ENCODE measurements around the gene CCDC134.

The CCDC134 gene

DNA sequence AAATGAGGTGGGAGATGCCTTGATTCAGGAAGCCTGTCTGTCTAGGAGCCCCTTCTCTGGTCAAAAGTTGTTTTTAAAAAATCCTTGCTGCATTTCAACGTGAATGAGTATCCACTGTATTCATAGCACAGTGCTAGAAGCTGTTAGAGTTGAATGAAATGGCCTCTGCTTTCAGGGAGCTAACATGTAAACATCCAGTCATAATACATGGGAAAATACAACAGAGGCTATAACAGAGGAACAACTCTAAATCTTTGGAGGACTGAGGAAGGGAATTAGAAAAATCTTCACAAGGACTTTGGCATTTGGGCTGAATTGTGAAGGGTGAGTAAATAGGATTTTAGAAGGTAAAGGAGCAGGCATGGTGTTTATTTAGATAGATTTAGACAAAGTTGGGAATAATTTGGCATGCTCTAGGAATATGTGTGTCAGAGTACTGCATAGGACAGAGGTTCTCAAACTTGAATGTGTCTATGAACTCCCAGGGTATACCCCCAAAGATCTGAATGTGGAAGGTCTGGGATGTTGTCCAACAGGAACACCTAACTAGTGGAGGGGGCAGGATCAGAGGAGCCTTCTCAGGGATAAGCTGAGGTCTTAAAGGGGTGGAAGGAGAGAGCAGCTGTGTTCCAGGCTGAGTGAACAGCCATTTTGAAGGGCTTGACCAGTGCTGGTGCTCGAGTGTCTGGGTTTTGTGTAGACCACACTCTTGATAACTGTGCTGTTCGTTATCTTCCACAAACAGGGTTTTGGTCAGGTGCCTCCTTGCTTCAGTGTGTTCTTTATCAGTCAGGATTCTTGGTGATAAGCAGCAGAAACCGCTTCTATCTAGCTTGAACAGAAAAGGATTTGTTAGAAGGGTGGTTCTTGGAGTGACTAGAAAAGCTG lies 45.1 kb downstream of the CCDC134 start:
- Histone ChIP-seq H3K4me1 (peaks cover 3% of the 10 kb centered on the region), H3K36me3 (ENCODE audit: control insufficient read depth, insufficient read depth, low read length) (no peaks in the 10 kb centered on the region), H2AFZ (no peak overlapping the region), H3K9me3 (ENCODE audit: control insufficient read depth, low read length) (no peaks in the 10 kb centered on the region), H3K27ac (no peak overlapping the region), H3K79me2 (peaks cover 5% of the 10 kb centered on the region), H3K27me3 (ENCODE audit: control insufficient read depth, insufficient read depth, low read length) (no peaks in the 10 kb centered on the region), H3K4me2 (ENCODE audit: low read length) (no peak overlapping the region), H3K9ac (no peak overlapping the region), H3K4me3 (ENCODE audit: low read depth, low read length) (no peak overlapping the region)
- TF ChIP-seq, protein P1, sequence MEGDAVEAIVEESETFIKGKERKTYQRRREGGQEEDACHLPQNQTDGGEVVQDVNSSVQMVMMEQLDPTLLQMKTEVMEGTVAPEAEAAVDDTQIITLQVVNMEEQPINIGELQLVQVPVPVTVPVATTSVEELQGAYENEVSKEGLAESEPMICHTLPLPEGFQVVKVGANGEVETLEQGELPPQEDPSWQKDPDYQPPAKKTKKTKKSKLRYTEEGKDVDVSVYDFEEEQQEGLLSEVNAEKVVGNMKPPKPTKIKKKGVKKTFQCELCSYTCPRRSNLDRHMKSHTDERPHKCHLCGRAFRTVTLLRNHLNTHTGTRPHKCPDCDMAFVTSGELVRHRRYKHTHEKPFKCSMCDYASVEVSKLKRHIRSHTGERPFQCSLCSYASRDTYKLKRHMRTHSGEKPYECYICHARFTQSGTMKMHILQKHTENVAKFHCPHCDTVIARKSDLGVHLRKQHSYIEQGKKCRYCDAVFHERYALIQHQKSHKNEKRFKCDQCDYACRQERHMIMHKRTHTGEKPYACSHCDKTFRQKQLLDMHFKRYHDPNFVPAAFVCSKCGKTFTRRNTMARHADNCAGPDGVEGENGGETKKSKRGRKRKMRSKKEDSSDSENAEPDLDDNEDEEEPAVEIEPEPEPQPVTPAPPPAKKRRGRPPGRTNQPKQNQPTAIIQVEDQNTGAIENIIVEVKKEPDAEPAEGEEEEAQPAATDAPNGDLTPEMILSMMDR (IDR thresholded peaks at IDR 0.05) = no peak

GRCh38 chr22:41846268-41846987 lies 45.9 kb downstream of the CCDC134 start:
- no peaks in the 10 kb centered on the region for H3K27me3 ChIP-seq (ENCODE audit: control insufficient read depth, insufficient read depth, low read length)
- no peak overlapping the region for H2AFZ ChIP-seq
- H3K9me3 ChIP-seq (ENCODE audit: control insufficient read depth, low read length) = no peaks in the 10 kb centered on the region
- H3K4me3 ChIP-seq (ENCODE audit: low read depth, low read length) = no peak overlapping the region
- H3K4me2 ChIP-seq (ENCODE audit: low read length) = no peak overlapping the region
- peaks cover 3% of the 10 kb centered on the region for H3K4me1 ChIP-seq
- H3K9ac ChIP-seq = no peak overlapping the region
- TF ChIP-seq, protein P1 (IDR thresholded peaks at IDR 0.05) = no peak
- no peak overlapping the region for H3K27ac ChIP-seq
- H3K79me2 ChIP-seq = peaks cover 5% of the 10 kb centered on the region
- no peaks in the 10 kb centered on the region for H3K36me3 ChIP-seq (ENCODE audit: control insufficient read depth, insufficient read depth, low read length)

GRCh38 chr22:41847300-41847699 lies 46.8 kb downstream of the CCDC134 start:
- Histone ChIP-seq H3K9me3 (ENCODE audit: control insufficient read depth, low read length) (no peaks in the 10 kb centered on the region), H3K4me3 (ENCODE audit: low read depth, low read length) (no peak overlapping the region), H3K36me3 (ENCODE audit: control insufficient read depth, insufficient read depth, low read length) (no peaks in the 10 kb centered on the region), H3K27ac (no peak overlapping the region), H3K79me2 (peaks cover 5% of the 10 kb centered on the region), H3K4me1 (peaks cover 3% of the 10 kb centered on the region), H3K9ac (no peak overlapping the region), H3K27me3 (ENCODE audit: control insufficient read depth, insufficient read depth, low read length) (no peaks in the 10 kb centered on the region), H3K4me2 (ENCODE audit: low read length) (no peak overlapping the region), H2AFZ (no peak overlapping the region)
- TF ChIP-seq, protein P1 (IDR thresholded peaks at IDR 0.05) = no peak

GRCh38 chr22:41848468-41848867 lies 48.0 kb downstream of the CCDC134 start:
- H3K36me3 ChIP-seq (ENCODE audit: control insufficient read depth, insufficient read depth, low read length) = no peaks in the 10 kb centered on the region
- no peaks in the 10 kb centered on the region for H3K27me3 ChIP-seq (ENCODE audit: control insufficient read depth, insufficient read depth, low read length)
- TF ChIP-seq, protein P1 (IDR thresholded peaks at IDR 0.05) = no peak
- peaks cover 5% of the 10 kb centered on the region for H3K79me2 ChIP-seq
- no peak overlapping the region for H3K27ac ChIP-seq
- H3K4me2 ChIP-seq (ENCODE audit: low read length) = no peak overlapping the region
- H3K9ac ChIP-seq = no peak overlapping the region
- no peaks in the 10 kb centered on the region for H3K9me3 ChIP-seq (ENCODE audit: control insufficient read depth, low read length)
- no peak overlapping the region for H2AFZ ChIP-seq
- peaks cover 3% of the 10 kb centered on the region for H3K4me1 ChIP-seq
- no peak overlapping the region for H3K4me3 ChIP-seq (ENCODE audit: low read depth, low read length)
